HG03442 (cell line): ENCODE data around the gene GLG1.

Source experiments
- ATAC-seq: cut with Tn5 transposase; IDR thresholded peaks from one replicate; pipeline ENCODE4 v1.9.1; 2021; ENCODE audit warnings: mild to moderate bottlenecking, moderate library complexity; ENCODE audit not compliant: unreplicated experiment

GLG1 gene

DNA sequence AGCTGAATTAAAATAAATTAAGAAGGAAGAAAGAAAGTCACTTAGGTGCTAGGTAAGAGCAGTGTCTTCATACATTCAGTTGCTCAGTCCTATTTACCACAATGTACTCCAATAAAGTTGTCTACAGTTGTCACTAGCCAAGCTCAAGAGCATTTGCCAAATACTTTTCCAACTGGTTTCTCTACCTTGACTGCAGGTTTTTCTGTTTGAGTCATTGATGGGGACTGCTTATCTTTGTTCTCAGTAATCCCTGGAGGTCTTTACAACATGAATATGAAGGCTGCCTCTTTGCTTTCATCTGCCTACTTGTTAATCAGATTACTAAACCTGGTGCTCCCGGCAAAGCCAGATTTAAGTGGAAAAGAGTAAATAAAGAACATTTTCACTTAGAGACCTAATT, 121.0 kb downstream of the GLG1 start:
- ATAC-seq: no peak

DNA sequence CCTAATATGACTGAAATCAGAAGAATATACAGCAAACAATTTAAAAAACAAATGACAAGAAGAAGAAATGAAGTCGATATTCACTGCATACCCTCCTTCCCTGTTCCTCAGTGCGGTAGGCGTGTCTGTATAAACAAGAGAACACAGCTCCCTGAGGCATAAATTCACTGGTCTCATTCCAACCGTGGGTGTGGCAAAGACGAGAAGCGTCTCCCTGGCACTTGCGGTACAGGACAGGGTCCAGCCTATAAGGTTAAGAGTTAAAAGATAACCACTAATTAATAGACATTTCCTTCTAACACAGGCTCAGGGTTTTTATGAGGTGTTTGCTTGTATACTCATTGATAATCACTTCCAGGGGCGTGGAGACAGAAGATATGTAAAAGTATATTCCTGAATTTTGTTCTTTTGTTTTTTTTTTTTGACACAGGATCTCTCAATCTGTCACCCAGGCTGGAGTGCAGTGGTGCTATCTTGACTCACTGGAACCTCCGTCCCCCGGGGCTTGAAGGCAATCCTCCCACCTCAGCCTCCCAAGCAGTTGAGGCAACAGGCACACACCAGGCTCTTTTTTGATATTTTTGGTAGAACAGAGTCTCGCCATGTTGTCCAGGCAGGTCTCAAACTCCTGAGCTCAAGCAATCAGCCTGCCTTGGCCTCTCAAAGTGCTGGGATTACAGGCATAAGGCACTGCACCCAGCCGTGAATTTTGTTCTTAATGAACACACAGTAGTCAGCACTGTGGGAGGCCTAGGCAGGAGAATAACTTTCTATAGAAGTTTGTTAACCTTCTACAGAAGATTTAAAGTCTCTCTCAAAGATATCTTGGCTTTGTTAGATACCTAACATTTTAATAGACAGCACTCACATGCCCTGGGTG, 126.5 kb downstream of the GLG1 start:
- ATAC-seq: no peak

DNA sequence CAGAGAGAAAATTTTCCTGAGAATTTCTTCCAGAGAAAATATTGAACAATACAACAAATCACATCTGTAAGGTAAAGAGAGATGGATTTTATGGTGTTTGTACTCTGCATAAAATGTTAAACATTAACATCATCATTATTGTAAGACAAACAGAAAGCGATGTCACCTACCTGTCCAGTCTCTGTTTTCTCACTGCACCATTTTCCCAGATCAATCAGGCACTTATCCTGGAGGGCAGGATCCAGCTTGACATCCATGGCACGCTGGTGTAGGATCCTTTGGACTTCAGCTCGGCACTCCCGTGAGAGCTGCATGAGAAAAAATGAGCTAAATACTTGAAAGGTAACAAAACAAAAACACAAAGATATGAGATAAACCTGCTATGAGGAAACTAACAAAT, 129.7 kb downstream of the GLG1 start:
- ATAC-seq: no peak

DNA sequence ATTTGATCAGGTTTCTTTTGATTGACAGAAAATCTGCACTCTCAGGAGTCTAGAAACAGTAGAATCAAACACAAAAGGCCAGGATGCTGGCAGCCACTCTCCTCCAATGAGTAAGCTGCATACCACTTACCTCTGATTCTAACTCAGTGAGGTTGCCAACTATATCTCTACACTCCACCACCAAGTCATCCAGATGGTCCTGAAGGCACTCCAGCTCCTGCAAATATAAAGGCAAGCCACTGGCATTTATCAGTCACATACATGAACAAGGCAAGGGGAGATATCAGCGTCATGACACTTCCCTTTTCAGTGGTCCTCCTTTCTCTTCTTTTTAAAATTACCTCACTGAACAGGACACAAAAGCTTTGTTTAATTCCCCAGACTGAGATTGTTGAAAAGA, 132.5 kb downstream of the GLG1 start:
- ATAC-seq: no peak

DNA sequence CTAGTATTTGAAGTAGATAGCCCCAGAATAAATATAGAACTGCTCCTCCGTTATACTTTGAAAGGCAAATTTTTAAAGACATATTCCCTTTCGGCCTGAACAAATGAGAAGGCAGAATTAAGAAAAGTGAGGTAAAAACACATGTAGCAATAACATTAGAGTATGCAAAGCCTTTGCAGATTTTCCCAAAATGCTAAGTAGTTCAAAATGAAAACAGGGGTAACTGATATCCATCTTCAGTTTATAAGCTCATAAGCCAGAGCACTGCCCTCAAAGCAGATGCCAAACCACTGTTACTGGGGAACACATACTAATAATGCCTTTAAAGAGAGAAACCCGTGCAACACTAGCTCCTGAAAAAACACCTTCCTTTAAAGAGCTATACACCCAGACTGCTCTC, 134.4 kb downstream of the GLG1 start:
- ATAC-seq: no peak

DNA sequence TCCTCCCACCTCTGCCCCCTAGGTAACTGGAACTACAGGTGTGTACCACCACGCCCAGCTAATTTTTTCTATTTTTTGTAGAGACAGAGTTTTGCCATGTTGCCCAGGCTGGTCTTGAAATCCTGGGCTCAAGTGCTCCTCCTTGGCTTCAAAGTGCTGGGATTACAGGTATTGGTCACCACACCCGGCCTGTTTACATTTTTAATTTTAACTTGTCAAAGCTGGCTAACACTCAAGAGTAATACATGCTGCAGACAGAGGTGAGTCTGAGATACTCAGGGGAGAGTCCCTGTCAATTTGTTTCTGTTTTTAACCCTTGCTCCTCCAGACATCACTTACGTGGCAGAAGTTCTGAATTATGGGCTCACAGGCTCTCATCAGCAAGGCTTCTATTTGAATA, 134.9 kb downstream of the GLG1 start:
- no peak for ATAC-seq

DNA sequence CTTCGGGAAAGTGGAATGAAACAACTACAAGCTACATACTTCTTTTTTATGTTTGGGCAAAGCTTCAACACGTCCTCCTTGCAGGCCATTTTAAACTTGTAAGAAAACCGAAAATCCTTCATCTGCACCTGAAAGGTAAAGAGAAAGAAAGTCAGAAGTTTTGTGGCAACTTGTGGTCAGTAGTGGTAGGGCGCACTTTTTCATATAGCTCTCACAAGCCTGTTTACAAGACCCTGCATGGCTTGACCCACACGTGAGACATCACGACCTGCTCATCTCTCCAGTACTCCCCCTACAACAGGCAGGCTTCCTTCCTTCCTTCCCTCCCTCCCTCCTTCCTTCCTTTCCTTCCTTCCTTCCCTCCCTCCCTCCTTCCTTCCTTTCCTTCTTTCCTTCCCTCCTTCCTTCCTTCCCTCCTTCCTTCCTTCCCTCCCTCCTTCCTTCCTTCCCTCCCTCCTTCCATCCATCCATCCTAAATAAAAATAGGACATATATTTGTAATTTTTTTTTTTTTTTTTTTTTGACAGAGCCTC, 136.9 kb downstream of the GLG1 start:
- no peak for ATAC-seq

DNA sequence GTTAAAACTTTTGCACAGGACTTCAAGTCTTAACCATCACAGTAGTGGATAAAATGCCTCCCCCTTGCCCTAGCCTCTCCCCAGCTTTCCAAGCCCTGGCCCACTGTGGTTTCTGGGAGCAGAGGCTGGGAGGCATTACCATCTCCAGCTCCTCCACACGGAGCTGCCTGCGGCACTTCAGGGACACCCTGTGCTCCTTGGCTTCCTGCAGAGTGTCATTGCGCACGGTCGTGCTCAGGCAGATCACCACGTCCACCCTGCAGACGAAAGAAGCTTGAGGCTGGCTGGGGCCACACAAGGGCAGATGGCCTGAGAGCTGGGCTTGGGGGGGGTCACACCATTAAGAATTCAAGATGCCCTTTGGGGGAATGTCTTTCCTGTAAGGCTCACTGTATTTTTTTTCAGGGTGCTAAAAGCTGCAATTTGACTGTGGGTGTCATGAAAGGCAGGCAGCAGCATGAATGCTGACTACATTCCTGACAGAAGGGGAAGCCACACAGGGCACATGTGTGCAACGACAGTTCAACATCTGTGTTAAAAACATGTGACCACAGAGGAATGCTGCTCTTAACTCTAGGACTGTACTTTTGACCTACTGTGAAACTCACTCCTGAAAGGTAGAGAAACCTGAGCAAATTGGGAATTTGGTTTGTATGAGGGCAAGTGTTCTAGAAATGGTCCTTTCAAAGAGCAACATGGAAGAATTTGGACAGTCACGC, 137.9 kb downstream of the GLG1 start:
- no peak for ATAC-seq

DNA sequence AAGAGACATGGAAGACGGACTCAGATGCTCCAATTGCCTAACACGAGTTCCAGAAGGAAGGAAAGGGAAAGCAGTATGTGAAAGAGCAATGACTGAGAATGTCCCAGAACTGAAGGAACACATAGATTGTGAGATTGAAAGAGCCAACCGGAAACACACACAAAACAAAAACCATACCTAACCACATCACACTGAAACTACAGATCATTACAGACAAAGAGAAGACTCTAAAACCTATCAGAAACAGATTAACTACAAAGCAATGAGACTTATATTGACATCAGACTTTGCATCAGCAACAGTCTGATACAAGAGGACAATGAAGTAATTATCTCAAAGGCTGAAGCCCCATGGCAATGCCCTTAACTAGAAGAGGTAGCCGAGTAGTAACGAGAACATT, 140.0 kb downstream of the GLG1 start:
- no peak for ATAC-seq

DNA sequence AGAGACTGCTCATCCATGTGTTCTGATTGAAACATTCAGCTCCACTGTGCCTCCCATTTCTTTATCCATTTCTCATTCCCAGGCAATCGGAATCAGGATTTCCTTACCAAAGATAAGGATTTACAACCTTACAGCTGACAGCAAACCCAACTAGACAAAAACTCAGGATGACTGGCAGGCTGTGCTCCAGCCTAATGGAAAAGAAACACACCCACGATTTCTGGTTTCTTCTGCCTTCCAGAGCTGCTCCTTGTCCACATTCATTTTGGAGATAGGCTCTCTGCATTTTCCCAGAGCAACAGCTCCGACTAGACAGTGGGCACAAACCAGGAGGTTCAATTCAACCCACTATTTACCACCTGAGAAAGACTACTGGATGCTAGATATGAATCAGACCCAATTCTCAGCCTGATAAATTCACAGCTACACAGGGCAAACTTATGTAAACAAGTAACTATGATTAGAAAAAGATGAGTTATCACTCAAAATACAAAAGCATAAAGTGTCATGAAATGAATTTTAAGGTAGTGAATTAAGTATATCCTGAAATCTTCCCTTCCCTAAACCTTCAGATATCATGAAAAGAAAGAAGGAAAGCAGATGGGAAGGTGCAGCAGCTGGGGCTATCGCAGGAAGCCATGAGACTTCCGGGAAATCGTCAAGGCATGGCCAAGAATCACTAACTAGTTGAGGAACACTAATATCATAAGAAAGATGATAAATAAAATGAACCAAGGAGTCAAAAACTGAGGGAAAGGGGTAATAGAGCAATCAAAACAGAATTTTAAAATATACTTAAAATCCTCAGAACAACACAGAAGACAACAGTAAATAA, 140.8 kb downstream of the GLG1 start:
- no peak for ATAC-seq

DNA sequence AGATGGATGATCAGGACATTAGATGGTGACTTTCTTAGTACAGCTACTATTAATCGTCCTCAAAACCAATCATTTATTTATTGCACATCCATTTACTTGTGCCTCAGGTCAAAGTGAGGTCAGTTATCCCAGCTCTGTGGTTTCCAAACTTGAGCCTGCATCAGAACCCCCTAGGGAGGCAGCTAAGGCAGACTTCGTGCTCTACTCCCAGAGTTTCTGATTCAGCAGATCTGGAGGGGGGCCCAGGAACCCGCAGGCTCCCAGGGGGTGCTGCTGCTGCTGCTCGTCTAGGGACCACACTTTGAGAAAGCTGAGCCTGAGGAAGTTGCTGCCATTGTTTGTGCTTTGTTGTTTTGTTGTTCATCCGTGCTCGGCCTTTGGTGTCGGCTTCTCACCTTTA, 141.6 kb downstream of the GLG1 start:
- no peak for ATAC-seq

DNA sequence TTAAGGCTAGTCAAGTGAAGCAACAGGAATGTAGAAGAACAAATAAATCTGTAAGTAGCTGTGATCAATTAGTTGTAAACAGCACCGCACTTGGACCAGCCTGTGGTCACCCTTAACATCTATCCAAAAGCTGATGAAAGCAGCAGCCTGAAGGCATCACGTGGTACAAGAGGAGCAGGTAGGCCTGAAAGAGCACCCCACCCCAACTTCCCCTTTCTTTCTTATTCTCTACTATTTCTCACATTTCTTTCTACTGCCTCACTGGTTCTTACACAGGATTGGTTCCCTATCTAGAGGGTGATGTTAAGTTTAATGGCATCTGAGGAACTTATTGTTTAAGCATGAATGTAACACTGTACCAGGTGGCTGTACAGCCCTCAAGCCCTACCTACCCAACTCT, 143.0 kb downstream of the GLG1 start:
- ATAC-seq: no peak

DNA sequence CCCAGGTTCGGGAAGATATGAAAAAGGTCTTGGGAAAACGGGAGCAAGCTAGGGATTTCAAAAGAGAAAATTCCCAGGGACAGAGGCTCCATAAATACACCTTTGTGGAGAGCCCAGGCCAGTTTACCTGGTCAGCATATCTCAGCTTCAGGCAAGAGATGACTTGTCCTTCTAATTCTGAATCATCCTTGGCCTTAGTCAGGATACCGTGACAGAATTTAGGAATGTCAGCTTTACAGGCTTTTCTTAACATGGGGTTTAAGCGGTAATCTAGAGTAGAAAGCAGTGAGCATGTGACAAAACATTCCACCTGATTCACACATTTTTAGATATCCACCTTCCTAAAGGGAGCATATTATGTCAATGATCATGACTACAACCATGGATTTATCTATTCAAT, 144.6 kb downstream of the GLG1 start:
- ATAC-seq: no peak

DNA sequence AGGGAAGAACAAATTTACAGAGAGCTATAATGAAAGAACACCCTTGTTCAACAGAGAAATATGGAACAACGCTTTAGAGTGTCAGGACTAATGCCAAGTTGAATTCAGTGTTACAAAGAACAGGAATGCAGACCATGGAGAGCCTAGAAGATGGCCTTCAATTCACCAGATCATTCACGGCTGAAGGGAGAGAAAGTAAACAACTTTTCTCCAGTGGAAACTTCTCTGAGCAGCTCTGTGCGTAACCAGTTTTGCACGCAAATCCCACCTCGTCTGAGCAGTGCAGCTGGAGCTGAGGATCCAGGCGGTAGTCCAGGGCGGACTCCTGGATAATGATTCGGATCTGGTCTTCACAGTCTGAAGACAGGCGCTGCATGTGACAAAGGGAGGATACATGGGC, 145.1 kb downstream of the GLG1 start:
- ATAC-seq: no peak

DNA sequence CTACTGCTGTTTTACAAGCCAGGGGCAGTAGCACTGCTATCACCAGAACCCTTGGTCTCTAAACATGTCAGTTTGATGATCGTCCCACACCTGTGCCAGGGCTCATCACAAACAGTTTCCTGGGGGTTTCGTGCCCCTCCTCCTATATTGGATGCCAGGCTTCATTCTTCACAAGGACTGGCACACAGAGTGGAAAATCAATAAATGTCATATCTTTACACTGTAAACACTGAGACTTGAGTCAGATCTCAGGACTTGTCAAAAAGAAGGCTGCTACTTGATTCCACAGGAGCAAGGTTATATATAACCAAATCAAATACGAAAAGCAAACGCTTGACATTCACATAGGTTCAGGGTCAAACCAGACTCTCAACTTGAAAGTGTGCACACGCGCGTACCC, 146.4 kb downstream of the GLG1 start:
- no peak for ATAC-seq

DNA sequence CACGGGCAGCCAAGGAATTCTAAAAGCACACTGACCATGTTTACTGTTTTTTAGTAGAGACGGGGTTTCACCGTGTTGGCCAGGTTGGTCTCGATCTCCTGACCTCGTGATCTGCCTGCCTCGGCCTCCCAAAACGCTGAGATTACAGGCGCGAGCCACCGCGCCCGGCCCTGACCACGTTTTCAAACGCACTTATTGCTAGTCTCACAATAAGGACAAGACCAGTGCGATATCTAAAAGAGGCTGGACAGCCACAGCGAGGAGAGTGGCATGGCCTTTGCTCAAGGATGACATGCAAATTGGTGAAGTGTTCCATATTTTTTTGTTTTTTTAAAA, 150.7 kb downstream of the GLG1 start:
- ATAC-seq: no peak

DNA sequence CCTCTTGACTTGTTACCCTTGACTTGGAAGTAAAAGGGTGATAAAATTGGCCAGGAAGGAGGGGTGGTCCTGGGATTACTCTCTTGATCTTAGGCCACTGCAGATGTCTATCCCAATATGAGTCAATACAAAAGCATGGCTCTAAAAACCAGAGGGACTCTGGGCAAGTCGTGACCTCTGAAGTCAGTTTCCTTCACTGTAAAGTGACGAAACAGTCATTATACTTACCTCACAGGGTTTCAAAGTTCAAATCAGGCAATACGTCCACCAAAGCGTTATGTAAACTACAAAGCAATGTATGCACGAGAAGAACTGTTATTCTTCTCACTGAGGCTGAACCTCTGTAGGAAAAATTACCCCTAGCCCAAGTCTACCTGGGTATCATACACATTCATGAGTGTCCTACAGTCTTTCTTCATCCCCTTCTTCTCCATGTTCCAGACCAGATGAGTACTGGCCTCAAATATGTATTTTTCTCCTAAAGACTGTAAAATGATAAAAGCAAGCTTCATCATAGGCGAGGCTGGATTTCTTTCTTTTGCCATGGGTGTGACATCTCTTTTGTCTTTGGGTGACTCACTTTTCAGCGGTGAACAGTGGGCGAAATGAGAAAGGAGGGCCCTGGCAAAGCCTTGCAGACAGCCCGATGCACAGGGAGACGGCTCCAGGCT, 151.2 kb downstream of the GLG1 start:
- ATAC-seq: no peak

DNA sequence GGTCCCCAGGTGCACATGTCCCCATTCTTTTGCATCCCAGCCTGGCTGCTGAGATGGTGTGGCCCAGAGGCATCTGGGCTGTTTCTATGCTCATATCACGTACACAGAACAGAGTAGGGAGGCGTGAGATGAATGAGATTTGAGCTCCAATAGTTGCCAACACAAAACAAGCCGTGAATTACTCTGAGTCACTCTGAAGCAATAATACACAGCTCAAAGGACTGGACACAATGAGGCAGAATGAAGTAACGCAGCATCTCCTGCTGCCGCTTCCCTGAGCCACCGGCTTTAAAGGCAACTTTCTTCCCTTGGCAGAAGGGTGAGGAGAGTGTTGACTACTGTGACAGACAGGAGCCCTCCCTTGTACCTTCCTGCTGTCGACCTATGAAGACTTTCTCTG, 151.7 kb downstream of the GLG1 start:
- no peak for ATAC-seq

DNA sequence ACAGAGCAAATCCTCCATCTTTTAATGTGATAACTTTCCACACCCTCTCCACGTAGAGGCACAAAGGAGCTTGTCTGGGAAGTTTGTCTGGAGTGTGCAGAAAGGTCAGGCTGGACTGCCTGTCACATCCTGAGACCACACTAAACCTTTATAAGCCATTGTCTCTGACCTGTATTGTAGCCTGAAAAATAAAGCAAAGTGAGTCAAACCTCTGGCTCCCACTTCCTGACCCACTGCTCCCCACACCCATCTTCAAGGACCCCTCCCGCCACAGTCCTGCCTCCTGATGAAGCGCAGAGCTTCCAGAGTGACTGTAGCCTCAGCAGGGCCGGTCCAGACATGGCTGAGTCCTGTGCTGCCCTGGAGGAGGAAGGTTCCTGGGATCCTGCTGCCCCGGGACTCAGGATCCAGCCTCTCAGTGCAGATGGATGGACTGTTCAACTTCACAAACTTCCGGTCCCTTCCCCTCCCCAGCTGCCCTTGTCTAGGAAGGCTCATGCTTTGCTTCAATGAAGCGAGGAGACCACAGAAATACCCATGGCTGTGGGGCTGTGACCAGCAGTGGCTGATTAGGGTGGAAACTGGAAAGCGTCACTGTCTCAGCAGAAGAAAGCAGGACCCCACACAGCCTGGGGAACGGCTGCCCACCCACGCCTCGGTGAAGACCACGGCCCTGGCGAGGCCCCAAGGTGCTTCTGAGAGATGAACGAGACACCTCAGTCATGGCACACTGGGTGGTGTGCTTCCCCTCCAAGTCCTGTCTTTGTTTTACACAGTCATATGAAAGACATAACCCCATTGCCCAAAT, 154.8 kb downstream of the GLG1 start:
- ATAC-seq: peak; percentile 87
